SK-N-MC (cell line): Measurements from ENCODE around the gene GPR156.

Experiments used
- EZH2 ChIP-seq: fragments of 200-600 bp; sonication (generic); IDR thresholded peaks from one replicate; pipeline ENCODE4 v1.6.1; 2017; ENCODE audit warnings: antibody characterized with exemption
- FOXP2 ChIP-seq: optimal IDR thresholded peaks from 2 replicates; pipeline ENCODE3; 2011; ENCODE audit warnings: mild to moderate bottlenecking, moderate library complexity; ENCODE audit not compliant: insufficient read depth; ENCODE audit errors: extremely low read length, control extremely low read depth
- POLR2AphosphoS5 ChIP-seq: IDR thresholded peaks from 2 replicates; pipeline ENCODE4 v1.6.1; 2012; ENCODE audit warnings: mild to moderate bottlenecking, low read depth, low read length, borderline replicate concordance

DNA sequence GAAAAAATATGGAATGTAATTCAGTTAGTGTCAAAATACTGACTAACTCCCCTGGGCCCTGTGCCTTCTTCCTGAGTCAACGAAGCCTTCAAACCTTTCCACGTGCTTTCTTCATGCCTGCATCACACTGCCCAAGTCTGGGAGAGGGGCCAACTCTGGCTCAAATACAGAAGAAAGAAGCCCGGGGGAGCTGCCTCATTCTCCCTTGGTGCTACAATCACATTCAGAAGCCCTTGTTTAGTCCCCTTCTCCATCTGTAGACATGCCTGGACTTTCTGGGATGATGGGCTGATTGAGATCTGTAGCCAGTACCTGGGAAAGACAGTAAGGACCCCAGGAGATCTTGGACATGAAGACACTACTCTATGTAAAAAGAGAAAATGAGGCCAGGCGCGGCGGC lies 113.0 kb downstream of the GPR156 start:
- TF ChIP-seq POLR2AphosphoS5: no peak
- no peak for TF ChIP-seq EZH2
- no peak for TF ChIP-seq FOXP2
